Pulmonary artery endothelial cell (primary cell): ENCODE results near the gene FAM32A. TPM values are rescaled to one million over a fixed set of nuclear protein-coding genes. Genes with fewer than 3 reads are reported as not detected.

Source experiments
- DNase-seq: peaks from one replicate; pipeline ENCODE4 v3.0.0-alpha.2; 2011; ENCODE audit warnings: low read depth, low spot score
- total RNA-seq: library from RNA; depleted of rRNA; stranded (reverse); fragments of >200 nt; gene quantifications from 2 replicates; pipeline ENCODE4 v1.2.3, GENCODE V29; 2014

The FAM32A gene
- 109 and 114 TPM in 2 replicates for total RNA-seq

GRCh38 chr19:16185123-16185767 lies at the start of gene FAM32A:
TSS of gene FAM32A (plus strand) at chr19:16185410. CDS start at chr19:16185443, 33 bp downstream.
- DNase-seq, result peak; percentile 95

GRCh38 chr19:16135430-16136127 lies 49.6 kb upstream of the FAM32A start:
- no peak for DNase-seq

- DNase-seq, result no peak
Measured at GRCh38 chr19:16136185-16136999, 48.8 kb upstream of the FAM32A start.

- no peak for DNase-seq
Measured at GRCh38 chr19:16139752-16140151, 45.5 kb upstream of the FAM32A start.

GRCh38 chr19:16141043-16141442 lies 44.2 kb upstream of the FAM32A start:
- no peak for DNase-seq

GRCh38 chr19:16142032-16142580 lies 43.1 kb upstream of the FAM32A start:
- no peak for DNase-seq

GRCh38 chr19:16143399-16144215 lies 41.6 kb upstream of the FAM32A start, which contains the start of gene HSH2D:
TSS of gene HSH2D (plus strand) at chr19:16143685. CDS start at chr19:16148751, 5,066 bp downstream.
- no peak for DNase-seq

- no peak for DNase-seq
Measured at GRCh38 chr19:16144216-16144581, 41.0 kb upstream of the FAM32A start.

GRCh38 chr19:16146112-16146511 lies 39.1 kb upstream of the FAM32A start:
- DNase-seq, result no peak

GRCh38 chr19:16148443-16149229 lies 36.6 kb upstream of the FAM32A start:
- no peak for DNase-seq

- DNase-seq, result no peak
Measured at GRCh38 chr19:16153582-16154336, 31.5 kb upstream of the FAM32A start.

- DNase-seq, result no peak
Measured at GRCh38 chr19:16154557-16154956, 30.7 kb upstream of the FAM32A start.

- DNase-seq, result no peak
Measured at GRCh38 chr19:16155128-16155527, 30.1 kb upstream of the FAM32A start.

- no peak for DNase-seq
Measured at GRCh38 chr19:16156904-16157303, 28.3 kb upstream of the FAM32A start.

- no peak for DNase-seq
Measured at GRCh38 chr19:16157601-16158000, 27.6 kb upstream of the FAM32A start.

- DNase-seq, result no peak
Measured at GRCh38 chr19:16159655-16160054, 25.6 kb upstream of the FAM32A start.

- DNase-seq, result no peak
Measured at GRCh38 chr19:16160445-16160942, 24.7 kb upstream of the FAM32A start.

- no peak for DNase-seq
Measured at GRCh38 chr19:16160943-16161560, 24.2 kb upstream of the FAM32A start.

- no peak for DNase-seq
Measured at GRCh38 chr19:16161840-16162239, 23.4 kb upstream of the FAM32A start.
